Measurements from ENCODE around the gene DCTN4.

DCTN4 gene

DNA sequence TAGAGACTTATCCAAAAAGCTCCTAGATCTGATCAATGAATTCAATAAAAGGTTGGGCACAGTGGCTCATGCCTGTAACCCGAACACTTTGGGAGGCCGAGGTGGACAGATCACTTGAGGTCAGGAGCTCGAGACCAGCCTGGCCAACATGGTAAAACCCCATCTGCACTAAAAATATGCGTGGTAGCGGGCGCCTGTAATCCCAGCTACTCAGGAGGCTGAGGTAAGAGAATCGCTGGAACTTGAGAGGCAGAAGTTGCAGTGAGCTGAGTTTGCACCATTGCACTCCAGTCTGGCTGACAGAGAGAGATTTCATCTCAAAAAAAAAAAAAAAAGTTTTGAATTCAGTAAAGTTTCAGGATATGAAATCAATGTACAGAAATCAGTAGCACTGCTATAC, 20.0 kb downstream of the DCTN4 start:
- no peak for TF ChIP-seq ZNF274 (IDR thresholded peaks at IDR 0.05; ENCODE audit: low read depth, low read length)
- H3K4me3 ChIP-seq (ENCODE audit: low read length) = no peak overlapping the region

DNA sequence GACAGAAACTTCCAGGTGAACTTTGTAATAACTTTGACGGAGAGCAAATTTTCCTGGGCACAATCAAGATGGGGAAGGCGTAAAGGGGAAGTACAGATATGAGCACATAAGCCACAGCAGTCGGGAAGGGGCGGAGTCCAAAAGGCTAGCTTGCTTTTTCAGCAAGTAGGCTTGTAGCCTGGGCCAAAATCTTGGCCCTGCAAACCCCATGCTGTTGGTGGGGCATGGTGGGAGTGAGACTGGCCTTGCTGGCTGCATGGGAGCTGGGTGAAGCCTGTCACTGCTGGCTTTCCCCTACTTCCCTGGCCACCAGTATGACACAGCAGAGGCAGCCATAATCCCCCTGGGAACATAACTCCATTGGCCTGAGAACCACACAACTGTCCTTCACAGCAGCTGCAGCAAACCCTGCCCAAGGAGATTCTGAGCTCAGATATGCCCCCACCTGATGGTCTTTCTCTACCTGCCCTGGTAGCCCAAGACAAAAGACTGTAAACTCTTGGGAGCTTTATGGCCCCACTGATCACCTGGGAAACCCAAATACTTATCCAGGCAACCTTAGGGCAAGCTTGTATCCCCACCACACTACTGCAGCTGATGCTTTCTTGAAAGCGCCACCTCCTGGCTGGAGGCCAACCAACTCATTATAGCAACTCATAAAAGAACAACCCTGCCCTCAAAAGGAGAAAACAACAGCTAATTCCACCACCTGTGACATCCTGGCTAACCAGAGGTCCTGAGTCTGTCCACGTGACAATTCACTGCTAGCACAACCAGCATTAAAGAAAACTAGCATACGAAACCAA, 24.0 kb downstream of the DCTN4 start:
- no peak for TF ChIP-seq ZNF274 (IDR thresholded peaks at IDR 0.05; ENCODE audit: low read depth, low read length)
- H3K4me3 ChIP-seq (ENCODE audit: low read length) = no peak overlapping the region

DNA sequence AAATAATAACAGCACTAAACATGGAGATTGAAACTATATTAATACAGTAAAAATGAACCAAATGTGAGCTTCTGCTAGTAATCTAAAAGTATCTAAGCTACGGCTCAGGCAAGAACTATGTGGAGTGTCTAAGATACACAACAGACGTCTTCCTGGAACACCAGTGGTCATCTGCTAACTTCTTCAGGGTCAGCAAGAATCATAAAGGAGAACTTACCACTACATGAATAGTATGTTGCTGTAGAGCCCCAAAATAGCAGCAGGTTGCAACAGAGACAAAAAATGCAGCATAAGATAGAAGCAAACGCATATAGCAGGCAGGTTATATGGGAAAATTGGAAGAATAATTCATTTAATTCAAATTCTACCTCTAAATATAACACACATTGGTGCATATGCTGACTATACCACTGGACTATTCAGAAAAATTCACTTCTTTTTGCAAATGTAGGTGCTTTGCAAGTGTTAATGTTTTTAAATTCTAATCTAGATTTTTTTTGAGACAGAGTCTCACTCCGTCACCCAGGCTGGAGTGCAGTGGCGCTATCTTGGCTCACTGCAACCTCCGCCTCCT, 27.1 kb downstream of the DCTN4 start:
- TF ChIP-seq ZNF274 (IDR thresholded peaks at IDR 0.05; ENCODE audit: low read depth, low read length) = no peak

DNA sequence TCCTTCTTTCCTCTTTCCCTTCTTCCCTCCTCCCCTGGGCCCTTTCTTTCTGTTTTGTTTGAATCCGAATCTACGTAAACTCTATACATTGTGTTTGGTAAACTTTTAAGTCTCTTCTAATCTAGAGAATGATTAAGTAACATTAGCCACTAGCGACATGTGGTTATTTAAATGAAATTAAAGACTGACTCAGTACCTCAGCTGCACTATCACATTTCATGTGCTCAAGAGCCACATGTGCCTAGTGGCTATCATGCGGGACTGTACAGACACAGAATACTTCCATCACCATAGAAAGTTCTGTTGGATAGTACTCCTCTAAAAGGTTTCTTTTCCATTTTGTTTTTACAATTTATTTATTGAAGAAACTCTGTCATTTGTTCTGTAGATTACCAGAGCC, 29.0 kb downstream of the DCTN4 start:
- H3K4me3 ChIP-seq (ENCODE audit: low read length) = no peak overlapping the region

More for the DNA sequence above, 27.1 kb downstream of the DCTN4 start:
- no peak overlapping the region for H3K4me3 ChIP-seq (ENCODE audit: low read length)

DNA sequence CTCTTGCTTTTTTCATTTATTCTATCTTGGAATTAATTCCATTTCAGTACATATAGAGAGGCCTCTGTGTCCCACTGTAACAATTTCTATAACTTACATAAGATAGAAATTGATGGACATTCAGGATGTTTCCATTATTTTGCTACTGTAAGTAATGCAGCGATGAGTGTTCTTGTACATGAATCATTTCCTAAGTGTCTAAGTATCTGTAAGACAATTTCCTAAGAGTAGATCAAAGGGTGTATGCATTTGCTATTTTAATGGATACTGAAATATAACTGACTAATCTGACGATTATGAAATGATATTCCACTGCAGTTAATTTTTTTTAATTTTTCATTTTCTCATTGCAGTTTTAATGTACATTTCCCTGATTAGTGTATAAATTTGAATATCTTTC, 35.0 kb downstream of the DCTN4 start:
- no peak overlapping the region for H3K4me3 ChIP-seq (ENCODE audit: low read length)
- TF ChIP-seq ZNF274 (IDR thresholded peaks at IDR 0.05; ENCODE audit: low read depth, low read length) = no peak

More for the DNA sequence above, 29.0 kb downstream of the DCTN4 start:
- TF ChIP-seq ZNF274 (IDR thresholded peaks at IDR 0.05; ENCODE audit: low read depth, low read length) = no peak

DNA sequence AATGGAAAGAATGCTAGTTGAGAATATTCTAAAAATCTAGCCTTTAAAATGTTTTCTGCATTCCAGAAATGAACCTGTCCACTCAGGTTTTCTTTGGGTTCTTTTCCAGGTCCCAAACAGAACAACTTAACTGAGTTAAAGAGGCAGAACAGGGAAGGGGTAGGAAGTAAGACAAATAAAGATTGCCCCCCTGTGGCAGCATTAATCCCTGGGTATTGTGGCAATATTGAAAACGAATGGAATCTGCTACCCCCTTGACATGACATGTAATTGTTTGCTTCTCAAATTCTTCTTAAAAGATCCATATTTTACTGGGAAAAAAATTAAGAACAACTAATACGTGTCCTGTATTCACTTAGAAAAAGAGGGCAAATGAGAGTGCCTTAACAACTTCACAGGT, 48.7 kb downstream of the DCTN4 start:
- TF ChIP-seq ZNF274 (IDR thresholded peaks at IDR 0.05; ENCODE audit: low read depth, low read length) = no peak
- H3K4me3 ChIP-seq (ENCODE audit: low read length) = no peak overlapping the region

DNA sequence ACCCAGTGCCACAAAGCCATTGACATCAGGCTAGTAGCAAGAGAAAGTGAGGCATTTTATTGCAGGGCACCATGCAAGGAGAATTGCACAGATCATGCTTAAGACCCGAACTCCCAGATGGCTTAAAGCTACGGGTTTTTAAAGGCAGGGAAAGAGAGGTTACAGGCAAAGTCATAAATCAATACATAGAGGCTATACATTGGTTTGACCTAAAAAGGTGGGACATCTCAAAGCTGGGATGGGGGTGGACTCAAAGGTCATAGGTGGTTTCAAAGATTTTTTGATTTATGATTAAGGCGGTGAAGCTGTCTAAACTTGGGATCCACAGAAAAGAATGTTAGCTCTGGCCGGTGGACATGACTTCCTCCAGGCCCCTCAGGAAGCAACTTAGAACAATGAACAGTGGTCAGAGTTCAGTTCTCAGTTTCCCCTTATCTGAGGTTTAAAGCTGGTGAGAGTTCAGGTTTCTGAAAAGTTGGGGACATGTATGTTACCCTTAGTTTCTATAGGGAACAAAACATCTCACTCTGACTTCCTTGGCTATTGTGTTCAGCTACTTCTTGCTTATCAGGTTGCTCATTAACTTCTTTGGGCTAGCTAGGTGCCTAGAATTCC, 51.9 kb downstream of the DCTN4 start:
- no peak for TF ChIP-seq ZNF274 (IDR thresholded peaks at IDR 0.05; ENCODE audit: low read depth, low read length)
- no peak overlapping the region for H3K4me3 ChIP-seq (ENCODE audit: low read length)

DNA sequence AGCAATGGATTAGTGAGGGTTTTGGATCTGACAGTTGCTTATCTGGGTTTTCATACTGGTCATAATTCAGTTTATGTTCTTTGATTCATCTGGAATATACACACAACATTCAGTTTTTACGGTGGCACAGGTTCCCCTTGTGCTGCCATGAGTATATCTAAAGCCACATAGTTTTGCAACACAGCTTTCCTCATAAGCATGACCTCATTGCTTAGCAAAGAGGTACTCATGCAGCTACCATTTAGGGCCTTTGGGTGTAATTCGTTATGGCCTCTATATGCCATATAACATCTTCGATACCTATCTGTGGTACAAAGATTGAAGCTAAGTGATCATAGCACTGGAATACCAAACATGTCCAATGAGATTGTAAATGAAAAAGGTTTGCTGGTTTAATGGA, 55.1 kb downstream of the DCTN4 start:
- H3K4me3 ChIP-seq (ENCODE audit: low read length) = no peak overlapping the region
- no peak for TF ChIP-seq ZNF274 (IDR thresholded peaks at IDR 0.05; ENCODE audit: low read depth, low read length)

DNA sequence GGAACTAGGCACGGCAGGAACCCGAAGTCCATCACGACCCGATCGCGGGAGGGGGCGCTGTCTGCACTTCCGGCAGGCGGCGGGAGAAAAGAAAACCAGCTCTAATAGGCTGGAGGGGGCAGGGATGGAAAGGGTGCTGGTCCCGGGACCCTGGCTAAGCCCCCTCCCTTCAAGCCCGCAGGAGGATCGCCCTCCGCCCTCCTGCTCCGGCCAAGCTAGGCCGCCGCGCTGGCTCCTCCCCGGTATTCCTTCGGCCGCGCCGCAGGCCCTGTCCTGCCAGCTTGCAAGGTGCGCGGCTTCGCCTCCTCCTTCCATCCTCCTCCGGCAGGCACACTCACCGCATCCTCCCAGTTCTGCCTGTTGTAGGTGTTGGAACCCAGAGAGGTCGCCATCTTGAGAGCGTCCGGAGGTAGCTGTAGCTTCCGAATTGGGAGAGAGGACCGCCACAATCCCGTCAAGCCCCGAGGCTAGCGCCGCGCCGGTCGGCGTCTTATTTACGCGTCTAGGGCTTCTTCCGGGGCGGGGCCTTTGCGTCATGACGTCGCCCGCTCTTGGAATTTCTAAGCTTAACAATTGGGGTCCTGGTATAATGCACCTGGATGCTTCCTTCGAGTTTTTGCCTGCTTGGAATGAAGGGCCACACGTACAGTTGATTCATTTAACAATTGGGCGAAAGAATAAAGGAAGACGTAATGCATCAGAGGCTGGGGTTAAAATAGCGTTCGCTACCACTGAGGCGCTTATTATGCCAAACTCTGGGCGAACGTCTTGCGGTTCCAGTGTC, 58.0 kb downstream of the DCTN4 start, which contains the start of gene RBM22:
Gene RBM22 (minus strand): TSS at position 469 of the 784 bp plus-strand sequence. CDS start 77 bp downstream, at position 392.
- H3K4me3 ChIP-seq (ENCODE audit: low read length) = peak within 1 kb of the TSS; percentile 84
- no peak for TF ChIP-seq ZNF274 (IDR thresholded peaks at IDR 0.05; ENCODE audit: low read depth, low read length)

DNA sequence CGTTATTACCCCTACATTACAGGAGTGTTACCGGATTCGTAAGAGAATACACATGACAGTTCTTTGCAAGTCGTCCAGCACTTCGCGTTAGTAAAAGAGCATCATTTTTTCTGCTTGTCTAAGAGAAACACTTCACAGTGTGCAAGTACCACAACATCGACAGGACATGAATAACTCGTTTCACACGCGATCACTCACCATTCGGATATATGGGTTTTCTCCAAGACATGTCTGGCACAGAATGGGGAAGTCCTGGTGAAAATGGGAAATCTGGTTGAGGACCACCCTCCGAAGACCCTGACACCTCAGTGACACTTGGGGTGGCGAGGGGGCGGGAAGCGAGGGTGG, 58.6 kb downstream of the DCTN4 start:
- H3K4me3 ChIP-seq (ENCODE audit: low read length) = peak overlapping the region; percentile 84
- no peak for TF ChIP-seq ZNF274 (IDR thresholded peaks at IDR 0.05; ENCODE audit: low read depth, low read length)

DNA sequence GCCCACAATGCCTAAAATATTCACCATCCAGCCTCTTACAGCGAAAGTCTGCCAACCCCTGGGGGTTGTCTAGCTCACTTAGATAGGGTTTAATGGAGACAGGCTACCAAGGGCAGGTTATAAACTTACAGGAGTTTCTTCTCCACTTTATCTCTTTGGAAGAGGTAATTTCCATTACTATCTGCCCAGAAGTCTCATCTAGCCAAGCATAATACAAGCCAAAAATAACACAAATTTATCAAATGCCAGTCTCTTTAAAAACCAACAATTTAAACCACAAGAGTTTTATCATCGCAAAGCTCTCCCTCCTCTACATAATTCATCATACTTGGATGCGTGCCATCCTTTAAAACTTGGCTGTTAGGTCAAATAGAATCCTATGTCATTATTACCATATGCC, 64.2 kb downstream of the DCTN4 start:
- no peak overlapping the region for H3K4me3 ChIP-seq (ENCODE audit: low read length)
- no peak for TF ChIP-seq ZNF274 (IDR thresholded peaks at IDR 0.05; ENCODE audit: low read depth, low read length)

DNA sequence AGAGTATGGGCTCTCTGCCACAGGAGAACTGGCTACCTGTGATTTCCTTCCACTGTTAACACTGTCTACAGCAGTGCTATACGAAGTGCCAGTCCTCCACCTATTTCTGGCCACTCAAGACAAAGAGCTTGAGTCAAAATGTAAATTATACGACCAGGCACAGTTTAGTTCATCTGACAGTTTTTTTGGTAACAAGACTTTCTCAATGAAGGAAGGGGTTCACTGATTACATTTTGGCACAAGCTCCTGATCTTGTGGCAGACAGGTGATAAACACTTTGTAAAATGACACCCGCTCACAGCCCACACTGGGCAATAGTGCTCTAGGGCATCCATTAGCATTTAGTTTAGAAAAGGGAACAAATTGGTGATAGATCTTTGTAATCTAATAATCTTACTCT, 66.5 kb downstream of the DCTN4 start:
- no peak overlapping the region for H3K4me3 ChIP-seq (ENCODE audit: low read length)
- TF ChIP-seq ZNF274 (IDR thresholded peaks at IDR 0.05; ENCODE audit: low read depth, low read length) = no peak

DNA sequence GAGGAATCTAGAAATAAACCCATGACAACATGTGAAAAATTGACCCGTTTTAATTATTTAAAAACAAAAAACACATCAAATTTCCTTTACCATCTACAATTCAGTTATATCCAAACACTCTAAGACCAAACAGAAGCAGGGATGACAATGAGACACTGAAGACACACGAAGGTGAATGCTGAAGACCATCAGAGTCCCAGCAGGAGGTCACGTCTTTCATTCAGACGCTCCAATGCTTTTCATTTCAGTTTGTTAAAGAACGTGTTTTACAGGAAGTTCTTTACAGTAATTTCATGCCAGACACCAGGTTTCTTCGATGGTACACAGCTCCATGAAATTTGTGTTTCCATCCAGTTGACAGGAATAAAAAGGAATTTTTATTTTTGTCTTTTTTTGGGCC, 68.1 kb downstream of the DCTN4 start:
- TF ChIP-seq ZNF274 (IDR thresholded peaks at IDR 0.05; ENCODE audit: low read depth, low read length) = no peak
- H3K4me3 ChIP-seq (ENCODE audit: low read length) = no peak overlapping the region

DNA sequence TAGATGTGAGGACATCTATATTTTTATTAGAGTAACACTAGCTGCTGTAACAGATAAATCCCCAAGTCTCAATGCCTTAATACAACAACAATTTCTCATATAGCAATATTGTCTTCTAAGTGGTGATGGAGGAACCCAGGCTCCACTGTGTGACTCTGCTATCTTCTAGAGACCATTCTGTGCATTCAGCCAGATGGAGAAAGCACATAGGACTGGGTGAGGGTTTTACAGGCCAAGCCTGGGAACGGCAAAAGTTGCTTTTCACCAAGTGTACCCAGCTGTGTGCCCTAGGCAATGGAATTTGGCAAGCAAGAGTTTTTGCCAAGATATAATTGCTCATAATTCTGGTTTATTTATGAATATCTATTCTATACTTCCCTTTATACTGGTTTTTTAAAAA, 69.7 kb downstream of the DCTN4 start:
- TF ChIP-seq ZNF274 (IDR thresholded peaks at IDR 0.05; ENCODE audit: low read depth, low read length) = no peak
- H3K4me3 ChIP-seq (ENCODE audit: low read length) = no peak overlapping the region

Data from GM08714 (cell line).